WTC11 (cell line): ENCODE results near the gene CCR2. TPM values are rescaled to one million over a fixed set of nuclear protein-coding genes. Genes with fewer than 3 reads are reported as not detected.

Source experiments
- ATAC-seq: fragments of 200-7000 bp; cut with Tn5 transposase; 2 replicates; pipeline ENCODE4 v1.10.0; 2021; ENCODE audit warnings: mild to moderate bottlenecking, moderate library complexity
- CTCF ChIA-PET: fragments of 300-600 bp; sonication (Branson Sonifier 250); formaldehyde crosslinking; loops from one replicate; lab custom pipeline; 2021; ENCODE audit warnings: antibody characterized with exemption; lab: Charles Lee
- POLR2A ChIA-PET: fragments of 350-600 bp; sonication (Branson Sonifier 250); formaldehyde crosslinking; loops from one replicate; lab custom pipeline; 2021; ENCODE audit warnings: antibody characterized with exemption; lab: Charles Lee
- DNase-seq: peaks from one replicate; pipeline ENCODE4 v3.0.0; 2021; ENCODE audit warnings: low spot score
- H3K27ac Mint-ChIP-seq: 2 replicates; pipeline ENCODE4 v1.8.0; 2021; ENCODE audit warnings: mixed read lengths
- H3K27me3 Mint-ChIP-seq: 2 replicates; pipeline ENCODE4 v1.8.0; 2021; ENCODE audit warnings: low read depth, mild to moderate bottlenecking, moderate library complexity, mixed read lengths
- H3K36me3 Mint-ChIP-seq: 2 replicates; pipeline ENCODE4 v1.8.0; 2021; ENCODE audit warnings: mixed read lengths
- H3K4me1 Mint-ChIP-seq: 2 replicates; pipeline ENCODE4 v1.8.0; 2022; ENCODE audit warnings: mixed read lengths
- H3K4me3 Mint-ChIP-seq: 2 replicates; pipeline ENCODE4 v1.8.0; 2021; ENCODE audit warnings: mild to moderate bottlenecking, moderate library complexity, mixed read lengths
- H3K9me3 Mint-ChIP-seq: 2 replicates; pipeline ENCODE4 v1.8.0; 2021; ENCODE audit warnings: mixed read lengths
- ATF1 ChIP-seq: sonication (generic); formaldehyde crosslinking; IDR thresholded peaks from 2 replicates; pipeline ENCODE4 v1.8.1; 2023; ENCODE audit warnings: mild to moderate bottlenecking, moderate library complexity, missing genetic modification reagents
- ELF4 ChIP-seq: sonication (generic); formaldehyde crosslinking; IDR thresholded peaks from 2 replicates; pipeline ENCODE4 v1.8.1; 2022; ENCODE audit warnings: low read depth, mild to moderate bottlenecking, moderate library complexity, missing genetic modification reagents
- ERG ChIP-seq: fragments of 250-450 bp; sonication (Bioruptor Pico); IDR thresholded peaks from 2 replicates; pipeline ENCODE4 v1.8.0; 2021; ENCODE audit warnings: mild to moderate bottlenecking
- FOXJ3 ChIP-seq: sonication (generic); formaldehyde crosslinking; IDR thresholded peaks from 2 replicates; pipeline ENCODE4 v1.9.0; 2021; ENCODE audit warnings: missing genetic modification reagents, mild to moderate bottlenecking, borderline replicate concordance
- FOXP1 ChIP-seq: sonication (generic); formaldehyde crosslinking; IDR thresholded peaks from 2 replicates; pipeline ENCODE4 v1.8.0; 2022; ENCODE audit warnings: missing genetic modification reagents, mild to moderate bottlenecking, moderate library complexity, borderline replicate concordance
- GABPB1 ChIP-seq: sonication (generic); formaldehyde crosslinking; IDR thresholded peaks from 2 replicates; pipeline ENCODE4 v1.8.1; 2023; ENCODE audit warnings: mild to moderate bottlenecking, missing genetic modification reagents
- GRHL2 ChIP-seq: fragments of 250-450 bp; sonication (Bioruptor Pico); IDR thresholded peaks from 2 replicates; pipeline ENCODE4 v1.8.0; 2022; ENCODE audit warnings: mild to moderate bottlenecking, moderate library complexity; ENCODE audit not compliant: insufficient replicate concordance, severe bottlenecking
- MLX ChIP-seq: sonication (generic); formaldehyde crosslinking; IDR thresholded peaks from 2 replicates; pipeline ENCODE4 v1.8.1; 2023; ENCODE audit warnings: mild to moderate bottlenecking, missing genetic modification reagents, moderate library complexity
- NFE2L1 ChIP-seq: sonication (generic); formaldehyde crosslinking; IDR thresholded peaks from 2 replicates; pipeline ENCODE4 v1.8.1; 2023; ENCODE audit warnings: missing genetic modification reagents
- NFYB ChIP-seq: sonication (generic); formaldehyde crosslinking; conservative IDR thresholded peaks from 2 replicates; pipeline ENCODE4 v1.8.0; 2022; ENCODE audit warnings: low read depth, missing genetic modification reagents
- RELA ChIP-seq: sonication (generic); formaldehyde crosslinking; IDR thresholded peaks from 2 replicates; pipeline ENCODE4 v1.8.1; 2022; ENCODE audit warnings: missing genetic modification reagents, mild to moderate bottlenecking, borderline replicate concordance
- SMAD3 ChIP-seq: sonication (generic); formaldehyde crosslinking; IDR thresholded peaks from 2 replicates; pipeline ENCODE4 v1.8.0; 2022; ENCODE audit warnings: missing genetic modification reagents, mild to moderate bottlenecking, borderline replicate concordance
- SOX15 ChIP-seq: fragments of 250-450 bp; sonication (Bioruptor Pico); IDR thresholded peaks from 2 replicates; pipeline ENCODE4 v1.9.0; 2021; ENCODE audit warnings: mild to moderate bottlenecking
- SP1 ChIP-seq: sonication (generic); formaldehyde crosslinking; conservative IDR thresholded peaks from 2 replicates; pipeline ENCODE4 v1.8.1; 2022; ENCODE audit warnings: missing genetic modification reagents
- TEAD1 ChIP-seq: sonication (generic); formaldehyde crosslinking; IDR thresholded peaks from 2 replicates; pipeline ENCODE4 v1.8.0; 2022; ENCODE audit warnings: mild to moderate bottlenecking, missing genetic modification reagents
- TP53 ChIP-seq: sonication (generic); formaldehyde crosslinking; IDR thresholded peaks from 2 replicates; pipeline ENCODE4 v1.8.1; 2023; ENCODE audit warnings: mild to moderate bottlenecking, missing genetic modification reagents
- ZNF138 ChIP-seq: sonication (generic); formaldehyde crosslinking; conservative IDR thresholded peaks from 2 replicates; pipeline ENCODE4 v1.8.1; 2022; ENCODE audit warnings: mild to moderate bottlenecking, moderate library complexity, missing genetic modification reagents
- ZNF396 ChIP-seq: fragments of 250-450 bp; sonication (Bioruptor Pico); IDR thresholded peaks from 2 replicates; pipeline ENCODE4 v1.8.0; 2021; ENCODE audit warnings: mild to moderate bottlenecking, moderate library complexity, borderline replicate concordance
- ZNF416 ChIP-seq: fragments of 250-450 bp; sonication (Bioruptor Pico); IDR thresholded peaks from 2 replicates; pipeline ENCODE4 v1.9.0; 2021; ENCODE audit warnings: mild to moderate bottlenecking, inconsistent platforms
- ZNF671 ChIP-seq: fragments of 250-450 bp; sonication (Bioruptor Pico); IDR thresholded peaks from 2 replicates; pipeline ENCODE4 v1.8.0; 2021; ENCODE audit warnings: mild to moderate bottlenecking
- total RNA-seq: library from RNA; stranded (reverse); gene quantifications from 3 replicates; pipeline ENCODE4 v1.2.3, GENCODE V29; 2021
- TF ChIP-seq, protein P1 (sequence below): sonication (generic); formaldehyde crosslinking; IDR thresholded peaks from 2 replicates; pipeline ENCODE4 v1.8.0; 2022; ENCODE audit warnings: mild to moderate bottlenecking, missing genetic modification reagents
- TF ChIP-seq, protein P2 (sequence below): fragments of 250-450 bp; sonication (Bioruptor Pico); conservative IDR thresholded peaks from 2 replicates; pipeline ENCODE4 v1.9.0; 2021; ENCODE audit warnings: mild to moderate bottlenecking

Gene CCR2
- total RNA-seq, 1 experiment from 2014 or later, result not detected

DNA sequence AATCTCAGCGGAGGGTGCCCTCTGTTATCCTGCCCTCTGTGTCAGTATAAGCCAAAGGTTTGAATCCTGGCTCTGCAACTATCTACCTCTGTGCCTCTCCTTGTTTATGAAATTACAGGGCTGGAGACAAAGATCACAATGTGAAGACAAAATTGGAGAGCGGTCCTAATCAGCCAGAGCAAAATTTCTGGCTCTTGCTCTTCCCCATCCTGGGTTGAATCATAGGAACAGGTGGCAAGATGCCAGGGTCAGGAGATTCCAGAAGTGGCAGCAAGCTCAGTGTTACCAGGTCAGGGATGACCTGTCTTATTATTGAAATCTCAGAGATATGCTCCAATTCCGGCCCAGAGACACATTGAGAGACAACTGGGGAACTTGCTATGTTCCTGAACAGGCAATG lies 2.3 kb upstream of the CCR2 start:
- TF ChIP-seq RELA (CRISPR knock-in tag), result no peak
- TF ChIP-seq ZNF671 (CRISPR knock-in tag), result no peak
- no peak for TF ChIP-seq ZNF396 (CRISPR knock-in tag)
- no peak for TF ChIP-seq SP1
- peaks cover 16% of the 10 kb centered on the region for H3K36me3 Mint-ChIP-seq
- no peak overlapping the region for H3K27ac Mint-ChIP-seq
- DNase-seq (no peak), ATAC-seq (no peak)
- CTCF ChIA-PET, result interaction anchor here (1.3 kb wide), 1 partner anchor 27 kb away, joined by 5 read pairs; no protein-coding TSS in a partner anchor
- H3K4me3 Mint-ChIP-seq, result no peak overlapping the region
- peaks cover 8% of the 10 kb centered on the region for H3K27me3 Mint-ChIP-seq
- H3K9me3 Mint-ChIP-seq, result peaks cover 30% of the 10 kb centered on the region
- peaks cover 11% of the 10 kb centered on the region; the same call in 1 of the 2 replicates for H3K4me1 Mint-ChIP-seq
- POLR2A ChIA-PET, result no interaction called here

- CTCF ChIA-PET, result interaction anchor here (0.7 to 1.4 kb wide), 3 partner anchors 16 to 25 kb away, joined by 3 to 5 read pairs (median 5); no protein-coding TSS in a partner anchor
- POLR2A ChIA-PET, result no interaction called here
- no peak for DNase-seq
- Mint-ChIP-seq H3K27ac (no peak overlapping the region), H3K36me3 (peaks cover 4% of the 10 kb centered on the region; the same call in 1 of the 2 replicates)
- no peak for TF ChIP-seq GABPB1 (CRISPR knock-in tag)
- TF ChIP-seq NFYB (CRISPR knock-in tag), result no peak
- TF ChIP-seq GRHL2, result no peak
- TF ChIP-seq ERG (CRISPR knock-in tag), result no peak
- TF ChIP-seq SOX15 (CRISPR knock-in tag), result no peak
- TF ChIP-seq, all 79 proteins: peak for 0
- Mint-ChIP-seq H3K4me3 (no peak overlapping the region), H3K27me3 (peaks cover 8% of the 10 kb centered on the region), H3K4me1 (peaks cover 11% of the 10 kb centered on the region; the same call in 1 of the 2 replicates), H3K9me3 (peaks cover 16% of the 10 kb centered on the region)
- no peak for ATAC-seq
Measured at GRCh38 chr3:46353090-46353489, 821 bp upstream of the CCR2 start.

- Mint-ChIP-seq H3K4me3 (no peak overlapping the region), H3K9me3 (peaks cover 2% of the 10 kb centered on the region; the same call in 1 of the 2 replicates), H3K36me3 (no peaks in the 10 kb centered on the region), H3K27me3 (peaks cover 8% of the 10 kb centered on the region), H3K27ac (no peak overlapping the region), H3K4me1 (peaks cover 11% of the 10 kb centered on the region; the same call in 1 of the 2 replicates)
- ATAC-seq, result no peak
- TF ChIP-seq ATF1 (CRISPR knock-in tag), result no peak
- TF ChIP-seq NFE2L1 (CRISPR knock-in tag), result no peak
- TF ChIP-seq, protein P1, sequence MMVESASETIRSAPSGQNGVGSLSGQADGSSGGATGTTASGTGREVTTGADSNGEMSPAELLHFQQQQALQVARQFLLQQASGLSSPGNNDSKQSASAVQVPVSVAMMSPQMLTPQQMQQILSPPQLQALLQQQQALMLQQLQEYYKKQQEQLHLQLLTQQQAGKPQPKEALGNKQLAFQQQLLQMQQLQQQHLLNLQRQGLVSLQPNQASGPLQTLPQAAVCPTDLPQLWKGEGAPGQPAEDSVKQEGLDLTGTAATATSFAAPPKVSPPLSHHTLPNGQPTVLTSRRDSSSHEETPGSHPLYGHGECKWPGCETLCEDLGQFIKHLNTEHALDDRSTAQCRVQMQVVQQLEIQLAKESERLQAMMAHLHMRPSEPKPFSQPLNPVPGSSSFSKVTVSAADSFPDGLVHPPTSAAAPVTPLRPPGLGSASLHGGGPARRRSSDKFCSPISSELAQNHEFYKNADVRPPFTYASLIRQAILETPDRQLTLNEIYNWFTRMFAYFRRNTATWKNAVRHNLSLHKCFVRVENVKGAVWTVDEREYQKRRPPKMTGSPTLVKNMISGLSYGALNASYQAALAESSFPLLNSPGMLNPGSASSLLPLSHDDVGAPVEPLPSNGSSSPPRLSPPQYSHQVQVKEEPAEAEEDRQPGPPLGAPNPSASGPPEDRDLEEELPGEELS (CRISPR knock-in tag), result no peak
- TF ChIP-seq MLX, result no peak
- no peak for DNase-seq
- ChIA-PET CTCF (interaction anchor here (1.0 to 1.4 kb wide), 3 partner anchors 18 to 96 kb away, joined by 3 to 5 read pairs (median 4); no protein-coding TSS in a partner anchor), POLR2A (no interaction called here)
Measured at GRCh38 chr3:46354478-46354877, 567 bp downstream of the CCR2 start.

DNA sequence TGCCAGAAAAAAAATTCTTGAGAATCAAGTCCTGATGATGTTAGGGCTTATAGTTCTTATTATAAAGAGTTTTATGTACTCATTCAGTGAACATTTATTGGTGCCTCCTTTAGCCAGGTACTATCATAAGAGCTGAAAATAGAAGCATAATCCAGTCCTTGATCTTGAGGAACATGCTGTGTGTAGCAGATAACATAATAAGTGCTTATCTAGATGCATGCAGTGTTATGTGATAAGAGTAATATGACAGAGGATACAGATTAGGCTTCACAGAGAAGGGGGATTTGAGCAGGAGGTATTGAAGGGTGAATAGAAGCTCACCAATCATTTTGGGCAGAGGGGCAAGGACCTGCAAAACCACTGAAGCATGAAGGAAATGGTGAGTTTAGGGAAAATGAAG lies 1.1 kb downstream of the CCR2 start:
- Mint-ChIP-seq H3K27me3 (peaks cover 8% of the 10 kb centered on the region), H3K4me3 (no peak overlapping the region), H3K4me1 (peaks cover 11% of the 10 kb centered on the region; the same call in 1 of the 2 replicates), H3K36me3 (no peaks in the 10 kb centered on the region), H3K27ac (no peak overlapping the region), H3K9me3 (no peaks in the 10 kb centered on the region)
- ATAC-seq, result no peak
- ChIA-PET POLR2A (no interaction called here), CTCF (interaction anchor here (1.0 to 1.1 kb wide), 2 partner anchors 17 to 95 kb away, joined by 3 to 4 read pairs; no protein-coding TSS in a partner anchor)
- no peak for DNase-seq
- TF ChIP-seq, protein P2, sequence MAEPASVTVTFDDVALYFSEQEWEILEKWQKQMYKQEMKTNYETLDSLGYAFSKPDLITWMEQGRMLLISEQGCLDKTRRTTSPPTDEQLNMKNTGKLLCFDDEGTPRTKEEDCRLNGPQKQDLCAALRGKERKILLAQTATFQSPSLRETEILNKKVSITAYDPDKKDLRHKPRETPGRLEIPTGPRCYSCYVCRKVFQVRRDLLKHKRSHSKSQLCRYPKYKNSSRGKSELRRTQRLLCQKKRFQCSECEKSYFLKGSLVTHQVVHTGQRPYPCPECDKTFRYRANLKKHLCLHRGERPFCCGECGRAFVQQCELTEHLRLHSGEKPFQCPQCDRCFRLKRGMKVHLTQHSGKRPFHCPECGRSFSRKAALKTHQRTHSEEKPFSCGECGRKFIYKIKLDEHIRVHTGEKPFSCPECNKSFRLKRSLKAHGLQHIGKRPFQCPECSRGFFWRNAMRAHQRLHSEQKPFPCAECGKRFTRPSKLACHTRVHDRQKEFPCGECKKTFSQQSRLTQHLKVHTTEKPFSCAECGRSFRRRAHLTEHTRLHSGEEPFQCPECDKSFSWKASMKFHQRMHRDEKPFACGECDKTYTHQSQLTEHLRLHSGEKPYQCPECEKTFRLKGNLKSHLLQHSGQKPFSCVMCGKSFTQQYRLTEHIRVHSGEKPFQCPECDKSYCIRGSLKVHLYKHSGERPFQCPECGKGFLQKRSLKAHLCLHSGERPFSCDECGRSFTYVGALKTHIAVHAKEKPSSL (CRISPR knock-in tag), result no peak
- TF ChIP-seq TP53 (CRISPR knock-in tag), result no peak
- TF ChIP-seq, protein P1 (CRISPR knock-in tag), result no peak
- no peak for TF ChIP-seq ZNF138
- TF ChIP-seq ZNF416 (CRISPR knock-in tag), result no peak
- TF ChIP-seq ELF4, result no peak
- no peak for TF ChIP-seq RELA (CRISPR knock-in tag)
- no peak for TF ChIP-seq TEAD1 (CRISPR knock-in tag)
- no peak for TF ChIP-seq FOXJ3 (CRISPR knock-in tag)
- no peak for TF ChIP-seq FOXP1
- no peak for TF ChIP-seq SMAD3 (CRISPR knock-in tag)
